Heart left ventricle (tissue), 16 donors: ENCODE data around the gene NFKB1. TPM values are rescaled to one million over a fixed set of nuclear protein-coding genes. Genes with fewer than 3 reads are reported as not detected.

Experiments
- ATAC-seq, 4 donors: fragments of 200-7000 bp; cut with Tn5 transposase; one replicate each; pipeline ENCODE4 v1.9.1; 2020 to 2022; ENCODE audit warnings: moderate library complexity in 4 of 4, mild to moderate bottlenecking in 3 of 4, moderate number of reproducible peaks in 1 of 4
- DNase-seq, 5 donors: peaks; one replicate each; pipeline ENCODE4 v3.0.0-alpha.2; 2020
- H3K27ac ChIP-seq, 12 donors: fragments of 200-600 bp; sonication (generic) in 4 of 12; one replicate each; pipeline versions ENCODE4 v1.5.0 to v1.8.0; 2016 to 2022; ENCODE audit warnings: mild to moderate bottlenecking in 2 of 12
- H3K27me3 ChIP-seq, 9 donors: fragments of 200-600 bp; sonication (generic) in 2 of 9; one replicate each; pipeline versions ENCODE4 v1.5.1 to v1.8.0; 2016 to 2022; ENCODE audit warnings: mild to moderate bottlenecking in 3 of 9
- H3K36me3 ChIP-seq, 9 donors: fragments of 200-600 bp; sonication (generic) in 2 of 9; one replicate each; pipeline versions ENCODE4 v1.5.0 to v1.8.0; 2018 to 2022; ENCODE audit warnings: mild to moderate bottlenecking in 2 of 9
- H3K4me1 ChIP-seq, 12 donors: fragments of 200-600 bp; sonication (generic) in 4 of 12; one replicate each; pipeline versions ENCODE4 v1.5.0 to v1.8.0; 2016 to 2022; ENCODE audit warnings: mild to moderate bottlenecking in 3 of 12
- H3K4me3 ChIP-seq, 12 donors: fragments of 200-600 bp; sonication (generic) in 4 of 12; one replicate each; pipeline versions ENCODE4 v1.5.0 to v1.8.0; 2017 to 2022; ENCODE audit warnings: mild to moderate bottlenecking in 9 of 12, moderate library complexity in 4 of 12
- H3K9me3 ChIP-seq, 12 donors: fragments of 200-600 bp; sonication (generic) in 4 of 12; one replicate each; pipeline versions ENCODE4 v1.5.0 to v1.8.0; 2016 to 2022; ENCODE audit warnings: mild to moderate bottlenecking in 1 of 12
- CTCF ChIP-seq, 12 donors: fragments of 200-600 bp; sonication (generic) in 4 of 12; IDR thresholded peaks; one replicate each; pipeline versions ENCODE4 v1.5.0 to v1.8.0; 2018 to 2022; ENCODE audit warnings: antibody characterized with exemption in 12 of 12, mild to moderate bottlenecking in 5 of 12
- POLR2A ChIP-seq, 2 donors: fragments of 450-650 bp; IDR thresholded peaks; one replicate each; pipeline ENCODE4 v1.6.1; 2017; ENCODE audit warnings: antibody characterized with exemption in 2 of 2, mild to moderate bottlenecking in 2 of 2, moderate library complexity in 2 of 2
- WGBS, 4 donors: extraction: QIAGEN DNeasy Blood & Tissue Kit in 2 of 4; methylation state at CpG; one replicate each; pipeline versions ENCODE4 v1.1.5 to v1.1.7; 2013 to 2018; 5-methylcytosine and 5-hydroxymethylcytosine counted together
- intact Hi-C, 10 donors: fragments of 100-400 bp; cut with DNase I; formaldehyde crosslinking; loops; one replicate each; pipeline versions ENCODE4 v1.11.1 to v1.14.2; 2022
- polyA plus RNA-seq, 2 donors: library from polyadenylated mRNA; stranded (reverse); fragments of 200-250 nt; gene quantifications; one replicate each; pipeline ENCODE4 v1.2.3, GENCODE V29; 2013
- total RNA-seq, 9 donors: library from RNA; depleted of rRNA in 2 of 9; stranded (reverse); fragments of >200 nt in 2 of 9; fragmentation: NEBNext Ultra II Directional in 3 of 9; extraction: Animal tissue kit (Norgen Biotek cat#: 25700) in 3 of 9; gene quantifications; one replicate each; pipeline versions ENCODE4 v1.1.0 to v1.2.4, GENCODE V29; 2016 to 2023
- donor health status: ischemic (EF 13 %, LVEDD 7.1; RV severe dilation, severe dysfunction).
- donor health status: healthy with polysubstance abuse.
- donor health status: DM: no; HTN: yes; CAD: no.
- donor health status: DM: no; HTN: no; CAD: no.
- donor health status: ischemic (EF 25% LVEDD 6.9; RV normal size, moderate dysfunction).
- donor health status: ischemic (EF 25% LVEDD 5.7; RV mildly dilated, moderate dysfunction).
- donor health status: healthy.
- donor health status: DM: yes; HTN: yes; CAD: no.
- donor health status: ischemic (EF 35%, LVEDD 5.7; RV mildly dilated, moderate dysfunction).
- donor health status: nonischemic (EF 11% LVEDD 7.7; RV severe dilation, severe dysfunction).
- donor health status: DM: yes; HTN: yes; CAD: no.
- donor health status: PGD.
- donor health status: ischemic (EF 29% LVEDD 5.4; RV normal size, mild dysfunction).
- donor health status: nonischemic (EF 23%, LVEDD 6.1; RV moderate dilation, normal function).

The NFKB1 gene
- total and polyA plus RNA-seq, 11 donors: 4.8 to 34.1 (median 19.2) TPM

DNA sequence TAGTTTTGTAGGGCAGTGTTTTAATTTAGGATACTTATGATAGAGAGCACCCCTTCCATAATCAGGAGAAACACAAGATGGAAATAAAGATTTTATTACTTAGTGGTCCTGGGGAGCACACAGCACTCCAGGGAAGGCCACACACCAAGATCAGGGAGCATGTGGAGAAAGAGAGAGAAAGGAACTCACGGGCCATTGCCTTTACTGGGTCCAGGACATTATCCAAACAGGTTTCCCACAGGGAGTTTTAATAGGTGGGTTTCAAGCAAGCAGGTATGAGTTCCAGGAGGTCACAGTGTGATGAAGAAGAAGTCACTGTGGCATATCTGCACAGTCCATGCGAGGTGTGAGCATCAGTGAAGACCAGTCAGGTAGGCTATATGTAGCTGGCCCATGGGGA lies 46.8 kb downstream of the NFKB1 start:
- intact Hi-C loops: no loop called here
- DNase-seq (no peak), ATAC-seq (no peak)
- H3K27ac ChIP-seq: no peak overlapping the region
- 93 to 100% (median 95%) methylated on average over 2 of the region's 2 CpGs for WGBS, 4 donors
- H3K36me3 ChIP-seq: peaks cover 0 to 41% (median 11%) of the 10 kb centered on the region in 9 donors
- no peaks in the 10 kb centered on the region for H3K9me3 ChIP-seq
- no peak overlapping the region for H3K4me3 ChIP-seq
- peaks cover 0 to 26% (median 11%) of the 10 kb centered on the region in 12 donors for H3K4me1 ChIP-seq
- TF ChIP-seq POLR2A (IDR thresholded peaks at IDR 0.05) (no peak), CTCF (IDR thresholded peaks at IDR 0.05) (no peak)
- H3K27me3 ChIP-seq: no peaks in the 10 kb centered on the region

GRCh38 chr4:102551958-102552565 lies 50.9 kb downstream of the NFKB1 start:
- intact Hi-C loops: loop anchor here in 2 of 10 donors (5.0 to 10.0 kb wide), 2 partner anchors 47 to 50 kb away; partner anchors contain the start of gene NFKB1 (in 2 of the 2)
- no peak overlapping the region for H3K4me3 ChIP-seq
- peak overlapping the region in 1 of 12 donors; percentile 38 for H3K27ac ChIP-seq
- H3K36me3 ChIP-seq: peaks cover 0 to 17% (median 0%) of the 10 kb centered on the region in 9 donors
- no peaks in the 10 kb centered on the region for H3K27me3 ChIP-seq
- no peak for ATAC-seq
- peaks cover 0 to 48% (median 28%) of the 10 kb centered on the region in 12 donors for H3K4me1 ChIP-seq
- TF ChIP-seq POLR2A (IDR thresholded peaks at IDR 0.05) (no peak), CTCF (IDR thresholded peaks at IDR 0.05) (no peak)
- WGBS, 4 donors: 93 to 95% (median 93%) methylated on average over 4 of the region's 4 CpGs
- no peak for DNase-seq
- H3K9me3 ChIP-seq: no peaks in the 10 kb centered on the region

- TF ChIP-seq POLR2A (IDR thresholded peaks at IDR 0.05): no peak
- no peak for TF ChIP-seq CTCF (IDR thresholded peaks at IDR 0.05)
- Histone ChIP-seq H3K9me3 (no peaks in the 10 kb centered on the region), H3K27me3 (no peaks in the 10 kb centered on the region), H3K4me3 (no peak overlapping the region), H3K27ac (peak overlapping the region in 1 of 12 donors; percentile 38), H3K36me3 (peaks cover 0 to 17% (median 0%) of the 10 kb centered on the region in 9 donors), H3K4me1 (peaks cover 0 to 53% (median 28%) of the 10 kb centered on the region in 12 donors)
- ATAC-seq (no peak), DNase-seq (no peak)
- intact Hi-C loops: loop anchor here in 2 of 10 donors (5.0 to 10.0 kb wide), 2 partner anchors 48 to 50 kb away; partner anchors contain the start of gene NFKB1 (in 2 of the 2)
- 42 to 65% (median 52%) methylated on average over 1 of the region's 1 CpG for WGBS, 4 donors
Measured at GRCh38 chr4:102552781-102553180, 51.6 kb downstream of the NFKB1 start.

DNA sequence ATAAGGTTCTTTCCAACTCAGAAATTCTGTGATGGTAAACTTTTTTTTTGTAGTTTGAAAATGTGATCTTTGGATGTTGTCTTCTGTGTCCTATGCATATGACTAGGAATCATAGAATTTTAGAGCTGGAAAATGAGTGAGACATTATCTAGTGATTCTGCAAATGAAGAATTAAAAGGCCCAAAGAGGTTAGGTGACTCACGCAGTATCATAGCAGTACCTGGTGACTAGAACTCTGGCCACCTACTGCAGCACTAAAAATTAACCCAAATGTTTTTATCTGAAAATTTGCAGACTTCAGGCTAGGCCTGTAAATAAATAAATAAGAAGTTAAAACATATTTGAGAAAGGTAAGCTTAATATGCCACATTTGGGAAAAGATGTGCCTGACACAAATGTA lies 52.8 kb downstream of the NFKB1 start:
- no peaks in the 10 kb centered on the region for H3K27me3 ChIP-seq
- ATAC-seq (no peak), DNase-seq (no peak)
- peak overlapping the region in 1 of 12 donors; percentile 36 for H3K27ac ChIP-seq
- H3K36me3 ChIP-seq: peaks cover 0 to 6% (median 0%) of the 10 kb centered on the region in 9 donors
- H3K4me3 ChIP-seq: no peak overlapping the region
- intact Hi-C loops: loop anchor here in 2 of 10 donors (5.0 to 10.0 kb wide), 2 partner anchors 49 to 52 kb away; partner anchors contain the start of gene NFKB1 (in 2 of the 2)
- no peaks in the 10 kb centered on the region for H3K9me3 ChIP-seq
- H3K4me1 ChIP-seq: peaks cover 0 to 55% (median 28%) of the 10 kb centered on the region in 12 donors
- TF ChIP-seq CTCF (IDR thresholded peaks at IDR 0.05): no peak
- TF ChIP-seq POLR2A (IDR thresholded peaks at IDR 0.05): no peak
- 92 to 97% (median 95%) methylated on average over 1 of the region's 1 CpG for WGBS, 4 donors
